ENCODE data around the gene ID3.

DNA sequence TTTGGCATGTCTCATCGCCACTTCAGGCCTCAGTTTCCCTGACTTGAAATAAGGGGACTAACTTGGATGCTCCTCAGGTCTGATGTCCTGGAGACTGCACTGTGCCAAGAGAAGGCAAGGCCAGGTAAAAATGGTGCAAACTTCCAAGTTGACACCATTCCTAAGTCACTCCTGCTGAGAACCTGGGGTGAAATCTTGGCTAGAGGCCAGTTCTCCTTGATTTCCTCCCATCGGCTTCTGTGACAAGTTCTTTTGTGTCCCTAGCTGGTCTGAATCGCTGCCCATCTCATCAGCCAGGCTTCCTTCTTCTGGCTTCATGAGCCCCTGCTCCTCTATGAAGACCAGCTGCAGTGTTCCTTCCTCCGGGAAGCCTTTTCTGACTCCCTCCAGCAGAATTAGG lies 48.6 kb upstream of the ID3 start:
- TF ChIP-seq, protein P1, sequence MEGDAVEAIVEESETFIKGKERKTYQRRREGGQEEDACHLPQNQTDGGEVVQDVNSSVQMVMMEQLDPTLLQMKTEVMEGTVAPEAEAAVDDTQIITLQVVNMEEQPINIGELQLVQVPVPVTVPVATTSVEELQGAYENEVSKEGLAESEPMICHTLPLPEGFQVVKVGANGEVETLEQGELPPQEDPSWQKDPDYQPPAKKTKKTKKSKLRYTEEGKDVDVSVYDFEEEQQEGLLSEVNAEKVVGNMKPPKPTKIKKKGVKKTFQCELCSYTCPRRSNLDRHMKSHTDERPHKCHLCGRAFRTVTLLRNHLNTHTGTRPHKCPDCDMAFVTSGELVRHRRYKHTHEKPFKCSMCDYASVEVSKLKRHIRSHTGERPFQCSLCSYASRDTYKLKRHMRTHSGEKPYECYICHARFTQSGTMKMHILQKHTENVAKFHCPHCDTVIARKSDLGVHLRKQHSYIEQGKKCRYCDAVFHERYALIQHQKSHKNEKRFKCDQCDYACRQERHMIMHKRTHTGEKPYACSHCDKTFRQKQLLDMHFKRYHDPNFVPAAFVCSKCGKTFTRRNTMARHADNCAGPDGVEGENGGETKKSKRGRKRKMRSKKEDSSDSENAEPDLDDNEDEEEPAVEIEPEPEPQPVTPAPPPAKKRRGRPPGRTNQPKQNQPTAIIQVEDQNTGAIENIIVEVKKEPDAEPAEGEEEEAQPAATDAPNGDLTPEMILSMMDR (IDR thresholded peaks at IDR 0.05; ENCODE audit: extremely low read depth in 1 of 2, insufficient read depth in 1 of 2, low read depth in 1 of 2, low read length in 2 of 2), result no peak
- TF ChIP-seq POLR2A (IDR thresholded peaks at IDR 0.05; ENCODE audit: low read depth, low read length), result no peak
- no peak for TF ChIP-seq FOS (IDR thresholded peaks at IDR 0.05; ENCODE audit: borderline replicate concordance, insufficient read depth, low read length)
- TF ChIP-seq POLR2AphosphoS5 (IDR thresholded peaks at IDR 0.05; ENCODE audit: insufficient read depth, low read depth, low read length), result no peak
